Stimulated activated CD4-positive, alpha-beta T cell treated with anti-CD3 and anti-CD28 coated beads, Interleukin-12 subunit alpha, Interleukin-12 subunit beta, amount 100 ng/mL, for 24 hours (primary cell): Measurements from ENCODE around the gene DNAJB6.
A peak's percentile ranks its signal among the peaks of the same experiment; 100 is the strongest.

Experiments
- DNase-seq, 2 experiments: peaks; one replicate each; pipeline ENCODE4 v3.0.0-alpha.2; 2020; ENCODE audit warnings: low read depth in 2 of 2

Gene DNAJB6

GRCh38 chr7:157427811-157428553 is 91.2 kb downstream of the DNAJB6 start:
- no peak for DNase-seq

GRCh38 chr7:157428554-157428945 is 91.7 kb downstream of the DNAJB6 start:
- DNase-seq = no peak

- no peak for DNase-seq
Measured at GRCh38 chr7:157429001-157429679, 92.3 kb downstream of the DNAJB6 start.

- DNase-seq = no peak
Measured at GRCh38 chr7:157429680-157430224, 92.9 kb downstream of the DNAJB6 start.

- DNase-seq = no peak
Measured at GRCh38 chr7:157430721-157431120, 93.9 kb downstream of the DNAJB6 start.

GRCh38 chr7:157431173-157431950 is 94.6 kb downstream of the DNAJB6 start:
- DNase-seq = no peak

GRCh38 chr7:157431951-157432540 is 95.2 kb downstream of the DNAJB6 start:
- DNase-seq = no peak

GRCh38 chr7:157432541-157432956 is 95.7 kb downstream of the DNAJB6 start:
- DNase-seq = no peak

- DNase-seq = peak; percentile 15 to 58
Measured at GRCh38 chr7:157432957-157433576, 96.3 kb downstream of the DNAJB6 start.

GRCh38 chr7:157433628-157434027 is 96.8 kb downstream of the DNAJB6 start:
- DNase-seq = no peak

GRCh38 chr7:157434231-157434630 is 97.4 kb downstream of the DNAJB6 start:
- DNase-seq = no peak

- no peak for DNase-seq
Measured at GRCh38 chr7:157434701-157435100, 97.9 kb downstream of the DNAJB6 start.

GRCh38 chr7:157436076-157436475 is 99.3 kb downstream of the DNAJB6 start:
- no peak for DNase-seq

GRCh38 chr7:157436763-157437480 is 100.1 kb downstream of the DNAJB6 start:
- no peak for DNase-seq

- DNase-seq = no peak
Measured at GRCh38 chr7:157437519-157438061, 100.8 kb downstream of the DNAJB6 start.

GRCh38 chr7:157438121-157439025 is 101.6 kb downstream of the DNAJB6 start:
- DNase-seq = no peak

GRCh38 chr7:157439149-157439548 is 102.3 kb downstream of the DNAJB6 start:
- no peak for DNase-seq

GRCh38 chr7:157439761-157440160 is 103.0 kb downstream of the DNAJB6 start:
- DNase-seq = no peak

GRCh38 chr7:157440346-157441022 is 103.7 kb downstream of the DNAJB6 start:
- no peak for DNase-seq
